GM12892 (cell line): Measurements from ENCODE around the gene LAMA3.
"Not testable (repeated sequence)": the region's sequence is repeated elsewhere in the genome, so short reads cannot be mapped to it uniquely, and the experiment has no call there.

Experiments used
- DNase-seq: peaks from one replicate; pipeline ENCODE4 v3.0.0; 2011; ENCODE audit not compliant: insufficient read length
- FAIRE-seq: peaks from 2 replicates; lab custom pipeline; 2011; peaks lifted over from hg19 to GRCh38; lab: Jason Lieb, UNC
- POLR2A ChIP-seq: IDR thresholded peaks from 2 replicates; pipeline ENCODE4 v1.6.1; 2011; ENCODE audit warnings: low read depth, low read length, control low read depth
- POLR2AphosphoS5 ChIP-seq: IDR thresholded peaks from 2 replicates; pipeline ENCODE4 v1.6.1; 2011; ENCODE audit warnings: low read depth, low read length, control low read depth
- TAF1 ChIP-seq: IDR thresholded peaks from 2 replicates; pipeline ENCODE4 v1.6.1; 2011; ENCODE audit warnings: low read depth, mild to moderate bottlenecking, control low read depth, low read length, borderline replicate concordance

LAMA3 gene

GRCh38 chr18:23740105-23740830 lies 51.0 kb downstream of the LAMA3 start:
- TF ChIP-seq POLR2A (no peak), TAF1 (no peak), POLR2AphosphoS5 (no peak)
- DNase-seq (no peak), FAIRE-seq (no peak)

GRCh38 chr18:23741967-23742366 lies 52.7 kb downstream of the LAMA3 start:
- not testable (repeated sequence) for FAIRE-seq, DNase-seq

- DNase-seq = no peak
- no peak for FAIRE-seq
Observed at GRCh38 chr18:23743733-23744333, 54.6 kb downstream of the LAMA3 start.

GRCh38 chr18:23745366-23745765 lies 56.1 kb downstream of the LAMA3 start:
- TF ChIP-seq POLR2A (no peak), TAF1 (no peak), POLR2AphosphoS5 (no peak)
- FAIRE-seq = no peak
- DNase-seq = no peak

More at GRCh38 chr18:23743733-23744333, 54.6 kb downstream of the LAMA3 start:
- TF ChIP-seq POLR2AphosphoS5 = no peak
- TF ChIP-seq TAF1 = no peak
- TF ChIP-seq POLR2A = no peak

- FAIRE-seq (no peak), DNase-seq (no peak)
Observed at GRCh38 chr18:23746851-23747250, 57.6 kb downstream of the LAMA3 start.

GRCh38 chr18:23752363-23752762 lies 63.1 kb downstream of the LAMA3 start:
- FAIRE-seq (no peak), DNase-seq (no peak)
- TF ChIP-seq POLR2AphosphoS5 = no peak
- TF ChIP-seq TAF1 = no peak
- TF ChIP-seq POLR2A = no peak

More at GRCh38 chr18:23746851-23747250, 57.6 kb downstream of the LAMA3 start:
- TF ChIP-seq TAF1 = no peak
- no peak for TF ChIP-seq POLR2A
- TF ChIP-seq POLR2AphosphoS5 = no peak

GRCh38 chr18:23752796-23753195 lies 63.5 kb downstream of the LAMA3 start:
- no peak for TF ChIP-seq POLR2A
- no peak for TF ChIP-seq TAF1
- no peak for TF ChIP-seq POLR2AphosphoS5
- FAIRE-seq = no peak
- DNase-seq = no peak

- DNase-seq (no peak), FAIRE-seq (no peak)
- TF ChIP-seq POLR2A = no peak
- no peak for TF ChIP-seq POLR2AphosphoS5
- no peak for TF ChIP-seq TAF1
Observed at GRCh38 chr18:23756590-23757436, 67.6 kb downstream of the LAMA3 start.

GRCh38 chr18:23757437-23757733 lies 68.1 kb downstream of the LAMA3 start:
- no peak for DNase-seq
- TF ChIP-seq TAF1 (no peak), POLR2AphosphoS5 (no peak), POLR2A (no peak)
- FAIRE-seq = no peak

- FAIRE-seq (no peak), DNase-seq (no peak)
- no peak for TF ChIP-seq TAF1
- TF ChIP-seq POLR2AphosphoS5 = no peak
- no peak for TF ChIP-seq POLR2A
Observed at GRCh38 chr18:23758281-23758680, 69.0 kb downstream of the LAMA3 start.

- TF ChIP-seq POLR2A (no peak), TAF1 (no peak)
Observed at GRCh38 chr18:23761941-23762340, 72.7 kb downstream of the LAMA3 start.

GRCh38 chr18:23763343-23763742 lies 74.1 kb downstream of the LAMA3 start:
- no peak for DNase-seq
- no peak for FAIRE-seq

More at GRCh38 chr18:23761941-23762340, 72.7 kb downstream of the LAMA3 start:
- FAIRE-seq (no peak), DNase-seq (no peak)

More at GRCh38 chr18:23763343-23763742, 74.1 kb downstream of the LAMA3 start:
- no peak for TF ChIP-seq POLR2A
- no peak for TF ChIP-seq POLR2AphosphoS5
- no peak for TF ChIP-seq TAF1
